HepG2 (cell line): ENCODE measurements around the gene KBTBD13.

Experiments
- ARNTL ChIP-seq: sonication (generic); formaldehyde crosslinking; IDR thresholded peaks from 2 replicates; pipeline ENCODE4 v1.4.0; 2020; ENCODE audit warnings: mild to moderate bottlenecking, missing genetic modification reagents
- HCFC1 ChIP-seq: fragments of 150-350 bp; IDR thresholded peaks from 2 replicates; pipeline ENCODE4 v1.6.1; 2014; ENCODE audit warnings: low read depth, low read length
- HIVEP1 ChIP-seq: sonication (generic); formaldehyde crosslinking; IDR thresholded peaks from 2 replicates; pipeline ENCODE4 v1.4.0; 2020; ENCODE audit warnings: mild to moderate bottlenecking, missing genetic modification reagents
- KLF11 ChIP-seq: IDR thresholded peaks from 2 replicates; pipeline ENCODE4 v1.6.1; 2016; ENCODE audit warnings: missing compliant biosample characterization
- TCF7L2 ChIP-seq: IDR thresholded peaks from 2 replicates; pipeline ENCODE4 v1.6.1; 2011; ENCODE audit warnings: mild to moderate bottlenecking, low read depth, low read length, moderate library complexity
- ZNF367 ChIP-seq: sonication (generic); formaldehyde crosslinking; IDR thresholded peaks from 2 replicates; pipeline ENCODE4 v1.4.0; 2020; ENCODE audit warnings: missing genetic modification reagents, borderline replicate concordance
- ZNF619 ChIP-seq: sonication (generic); formaldehyde crosslinking; IDR thresholded peaks from 2 replicates; pipeline ENCODE4 v1.4.0; 2020; ENCODE audit warnings: mild to moderate bottlenecking, missing genetic modification reagents
- TF ChIP-seq, protein P1 (sequence below): sonication (generic); formaldehyde crosslinking; IDR thresholded peaks from 2 replicates; pipeline ENCODE4 v1.8.0; 2022; ENCODE audit warnings: missing genetic modification reagents, low read depth, mild to moderate bottlenecking, borderline replicate concordance
- TF ChIP-seq, protein P2 (sequence below): sonication (generic); formaldehyde crosslinking; IDR thresholded peaks from 2 replicates; pipeline ENCODE4 v1.5.1; 2020; ENCODE audit warnings: mild to moderate bottlenecking, missing genetic modification reagents, moderate library complexity
- TF ChIP-seq, protein P3 (sequence below): sonication (generic); formaldehyde crosslinking; IDR thresholded peaks from 2 replicates; pipeline ENCODE4 v1.5.0; 2020; ENCODE audit warnings: mild to moderate bottlenecking, missing genetic modification reagents, moderate library complexity
- TF ChIP-seq, protein P4 (sequence below): IDR thresholded peaks from 2 replicates; pipeline ENCODE4 v1.6.1; 2016

DNA sequence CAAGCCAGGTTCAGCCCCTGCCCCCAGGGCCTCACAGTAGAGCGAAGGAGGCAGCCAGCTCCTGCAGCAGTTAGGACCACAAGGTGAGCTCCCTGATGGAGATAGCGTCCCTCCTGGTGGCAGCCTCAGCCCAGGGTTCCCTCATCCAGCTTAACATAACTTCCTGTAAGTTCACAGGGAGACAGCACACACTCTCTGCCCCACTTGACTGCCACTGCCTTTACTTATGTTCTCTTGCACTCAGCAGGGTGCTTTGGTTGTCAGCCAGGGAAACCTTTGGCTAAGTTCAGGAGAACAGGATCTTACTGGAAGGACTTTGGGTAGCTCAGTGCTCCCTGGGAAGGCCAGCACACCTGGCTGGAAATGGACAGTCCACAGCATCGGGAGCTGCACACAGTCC lies 10.9 kb downstream of the KBTBD13 start:
- TF ChIP-seq ZNF619 (CRISPR knock-in tag) (no peak), KLF11 (CRISPR knock-in tag) (no peak), HIVEP1 (CRISPR knock-in tag) (no peak), TCF7L2 (no peak), HCFC1 (no peak), ZNF367 (CRISPR knock-in tag) (no peak), ARNTL (CRISPR knock-in tag) (no peak)
- TF ChIP-seq, protein P1, sequence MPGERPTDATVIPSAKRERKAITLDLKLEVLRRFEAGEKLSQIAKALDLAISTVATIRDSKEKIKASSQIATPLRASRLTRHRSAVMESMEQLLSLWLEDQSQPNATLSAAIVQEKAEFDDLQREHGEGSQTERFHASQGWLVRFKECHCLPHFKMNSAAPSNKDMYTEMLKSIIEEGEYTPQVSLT (CRISPR knock-in tag), result no peak
- TF ChIP-seq, protein P2, sequence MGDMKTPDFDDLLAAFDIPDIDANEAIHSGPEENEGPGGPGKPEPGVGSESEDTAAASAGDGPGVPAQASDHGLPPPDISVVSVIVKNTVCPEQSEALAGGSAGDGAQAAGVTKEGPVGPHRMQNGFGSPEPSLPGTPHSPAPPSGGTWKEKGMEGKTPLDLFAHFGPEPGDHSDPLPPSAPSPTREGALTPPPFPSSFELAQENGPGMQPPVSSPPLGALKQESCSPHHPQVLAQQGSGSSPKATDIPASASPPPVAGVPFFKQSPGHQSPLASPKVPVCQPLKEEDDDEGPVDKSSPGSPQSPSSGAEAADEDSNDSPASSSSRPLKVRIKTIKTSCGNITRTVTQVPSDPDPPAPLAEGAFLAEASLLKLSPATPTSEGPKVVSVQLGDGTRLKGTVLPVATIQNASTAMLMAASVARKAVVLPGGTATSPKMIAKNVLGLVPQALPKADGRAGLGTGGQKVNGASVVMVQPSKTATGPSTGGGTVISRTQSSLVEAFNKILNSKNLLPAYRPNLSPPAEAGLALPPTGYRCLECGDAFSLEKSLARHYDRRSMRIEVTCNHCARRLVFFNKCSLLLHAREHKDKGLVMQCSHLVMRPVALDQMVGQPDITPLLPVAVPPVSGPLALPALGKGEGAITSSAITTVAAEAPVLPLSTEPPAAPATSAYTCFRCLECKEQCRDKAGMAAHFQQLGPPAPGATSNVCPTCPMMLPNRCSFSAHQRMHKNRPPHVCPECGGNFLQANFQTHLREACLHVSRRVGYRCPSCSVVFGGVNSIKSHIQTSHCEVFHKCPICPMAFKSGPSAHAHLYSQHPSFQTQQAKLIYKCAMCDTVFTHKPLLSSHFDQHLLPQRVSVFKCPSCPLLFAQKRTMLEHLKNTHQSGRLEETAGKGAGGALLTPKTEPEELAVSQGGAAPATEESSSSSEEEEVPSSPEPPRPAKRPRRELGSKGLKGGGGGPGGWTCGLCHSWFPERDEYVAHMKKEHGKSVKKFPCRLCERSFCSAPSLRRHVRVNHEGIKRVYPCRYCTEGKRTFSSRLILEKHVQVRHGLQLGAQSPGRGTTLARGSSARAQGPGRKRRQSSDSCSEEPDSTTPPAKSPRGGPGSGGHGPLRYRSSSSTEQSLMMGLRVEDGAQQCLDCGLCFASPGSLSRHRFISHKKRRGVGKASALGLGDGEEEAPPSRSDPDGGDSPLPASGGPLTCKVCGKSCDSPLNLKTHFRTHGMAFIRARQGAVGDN, result no peak
- TF ChIP-seq, protein P3, sequence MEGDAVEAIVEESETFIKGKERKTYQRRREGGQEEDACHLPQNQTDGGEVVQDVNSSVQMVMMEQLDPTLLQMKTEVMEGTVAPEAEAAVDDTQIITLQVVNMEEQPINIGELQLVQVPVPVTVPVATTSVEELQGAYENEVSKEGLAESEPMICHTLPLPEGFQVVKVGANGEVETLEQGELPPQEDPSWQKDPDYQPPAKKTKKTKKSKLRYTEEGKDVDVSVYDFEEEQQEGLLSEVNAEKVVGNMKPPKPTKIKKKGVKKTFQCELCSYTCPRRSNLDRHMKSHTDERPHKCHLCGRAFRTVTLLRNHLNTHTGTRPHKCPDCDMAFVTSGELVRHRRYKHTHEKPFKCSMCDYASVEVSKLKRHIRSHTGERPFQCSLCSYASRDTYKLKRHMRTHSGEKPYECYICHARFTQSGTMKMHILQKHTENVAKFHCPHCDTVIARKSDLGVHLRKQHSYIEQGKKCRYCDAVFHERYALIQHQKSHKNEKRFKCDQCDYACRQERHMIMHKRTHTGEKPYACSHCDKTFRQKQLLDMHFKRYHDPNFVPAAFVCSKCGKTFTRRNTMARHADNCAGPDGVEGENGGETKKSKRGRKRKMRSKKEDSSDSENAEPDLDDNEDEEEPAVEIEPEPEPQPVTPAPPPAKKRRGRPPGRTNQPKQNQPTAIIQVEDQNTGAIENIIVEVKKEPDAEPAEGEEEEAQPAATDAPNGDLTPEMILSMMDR (CRISPR knock-in tag), result peak; percentile 47
- TF ChIP-seq, protein P4, sequence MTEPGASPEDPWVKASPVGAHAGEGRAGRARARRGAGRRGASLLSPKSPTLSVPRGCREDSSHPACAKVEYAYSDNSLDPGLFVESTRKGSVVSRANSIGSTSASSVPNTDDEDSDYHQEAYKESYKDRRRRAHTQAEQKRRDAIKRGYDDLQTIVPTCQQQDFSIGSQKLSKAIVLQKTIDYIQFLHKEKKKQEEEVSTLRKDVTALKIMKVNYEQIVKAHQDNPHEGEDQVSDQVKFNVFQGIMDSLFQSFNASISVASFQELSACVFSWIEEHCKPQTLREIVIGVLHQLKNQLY (CRISPR knock-in tag), result no peak
